ENCODE results near the gene RAB31.

RAB31 gene

GRCh38 chr18:9787712-9788111 lies 79.6 kb downstream of the RAB31 start:
- Histone ChIP-seq H2AFZ (no peak overlapping the region), H3K27me3 (ENCODE audit: control insufficient read depth, insufficient read depth, low read length) (no peaks in the 10 kb centered on the region), H3K79me2 (no peaks in the 10 kb centered on the region), H3K27ac (no peak overlapping the region), H3K4me2 (ENCODE audit: low read length) (no peak overlapping the region), H3K4me1 (no peaks in the 10 kb centered on the region), H3K36me3 (ENCODE audit: control insufficient read depth, insufficient read depth, low read length) (no peaks in the 10 kb centered on the region), H3K9me3 (ENCODE audit: control insufficient read depth, low read length) (no peaks in the 10 kb centered on the region), H3K4me3 (ENCODE audit: low read depth, low read length) (no peak overlapping the region), H3K9ac (no peak overlapping the region)
- no peak for TF ChIP-seq CTCF (IDR thresholded peaks at IDR 0.05)

- Histone ChIP-seq H3K9me3 (ENCODE audit: control insufficient read depth, low read length) (no peaks in the 10 kb centered on the region), H3K36me3 (ENCODE audit: control insufficient read depth, insufficient read depth, low read length) (no peaks in the 10 kb centered on the region), H3K4me2 (ENCODE audit: low read length) (no peak overlapping the region), H3K4me3 (ENCODE audit: low read depth, low read length) (no peak overlapping the region), H3K4me1 (no peaks in the 10 kb centered on the region), H3K9ac (no peak overlapping the region), H3K27me3 (ENCODE audit: control insufficient read depth, insufficient read depth, low read length) (no peaks in the 10 kb centered on the region), H2AFZ (no peak overlapping the region), H3K27ac (no peak overlapping the region), H3K79me2 (no peaks in the 10 kb centered on the region)
- TF ChIP-seq CTCF (IDR thresholded peaks at IDR 0.05), result no peak
Observed at GRCh38 chr18:9788140-9788539, 80.0 kb downstream of the RAB31 start.

GRCh38 chr18:9788860-9789259 lies 80.8 kb downstream of the RAB31 start:
- Histone ChIP-seq H3K79me2 (no peaks in the 10 kb centered on the region), H3K9ac (no peak overlapping the region), H3K9me3 (ENCODE audit: control insufficient read depth, low read length) (no peaks in the 10 kb centered on the region), H2AFZ (no peak overlapping the region), H3K27ac (no peak overlapping the region), H3K4me1 (no peaks in the 10 kb centered on the region), H3K4me2 (ENCODE audit: low read length) (no peak overlapping the region), H3K27me3 (ENCODE audit: control insufficient read depth, insufficient read depth, low read length) (no peaks in the 10 kb centered on the region), H3K4me3 (ENCODE audit: low read depth, low read length) (no peak overlapping the region), H3K36me3 (ENCODE audit: control insufficient read depth, insufficient read depth, low read length) (no peaks in the 10 kb centered on the region)
- TF ChIP-seq CTCF (IDR thresholded peaks at IDR 0.05), result no peak

- Histone ChIP-seq H3K4me2 (ENCODE audit: low read length) (no peak overlapping the region), H2AFZ (no peak overlapping the region), H3K79me2 (no peaks in the 10 kb centered on the region), H3K4me1 (no peaks in the 10 kb centered on the region), H3K4me3 (ENCODE audit: low read depth, low read length) (no peak overlapping the region), H3K9me3 (ENCODE audit: control insufficient read depth, low read length) (no peaks in the 10 kb centered on the region), H3K9ac (no peak overlapping the region), H3K27me3 (ENCODE audit: control insufficient read depth, insufficient read depth, low read length) (no peaks in the 10 kb centered on the region), H3K36me3 (ENCODE audit: control insufficient read depth, insufficient read depth, low read length) (no peaks in the 10 kb centered on the region), H3K27ac (no peak overlapping the region)
- TF ChIP-seq CTCF (IDR thresholded peaks at IDR 0.05), result no peak
Observed at GRCh38 chr18:9790261-9790660, 82.2 kb downstream of the RAB31 start.

GRCh38 chr18:9791991-9792390 lies 83.9 kb downstream of the RAB31 start:
- no peak overlapping the region for H3K4me3 ChIP-seq (ENCODE audit: low read depth, low read length)
- no peaks in the 10 kb centered on the region for H3K4me1 ChIP-seq
- no peak overlapping the region for H3K4me2 ChIP-seq (ENCODE audit: low read length)
- no peaks in the 10 kb centered on the region for H3K79me2 ChIP-seq
- no peak overlapping the region for H3K9ac ChIP-seq
- H3K27ac ChIP-seq, result no peak overlapping the region
- H2AFZ ChIP-seq, result no peak overlapping the region
- no peaks in the 10 kb centered on the region for H3K9me3 ChIP-seq (ENCODE audit: control insufficient read depth, low read length)
- no peaks in the 10 kb centered on the region for H3K36me3 ChIP-seq (ENCODE audit: control insufficient read depth, insufficient read depth, low read length)
- H3K27me3 ChIP-seq (ENCODE audit: control insufficient read depth, insufficient read depth, low read length), result no peaks in the 10 kb centered on the region
- TF ChIP-seq CTCF (IDR thresholded peaks at IDR 0.05), result no peak
